GM12878 (cell line): ENCODE measurements around the gene SF3A1. TPM values are rescaled to one million over a fixed set of nuclear protein-coding genes. Genes with fewer than 3 reads are reported as not detected.

Source experiments
- CREM ChIP-seq: IDR thresholded peaks from 2 replicates; pipeline ENCODE4 v1.6.1; 2014; ENCODE audit warnings: antibody characterized with exemption, low read depth
- E2F8 ChIP-seq: fragments of 450-650 bp; IDR thresholded peaks from 2 replicates; pipeline ENCODE4 v1.6.1; 2018; ENCODE audit warnings: mild to moderate bottlenecking, low read depth, moderate library complexity; ENCODE audit not compliant: partially characterized antibody
- IKZF2 ChIP-seq, 2 experiments: fragments of 450-650 bp; IDR thresholded peaks; 2 replicates each; pipeline ENCODE4 v1.6.1; 2017; ENCODE audit warnings: mild to moderate bottlenecking in 2 of 2, moderate library complexity in 2 of 2
- JUND ChIP-seq: IDR thresholded peaks from 2 replicates; pipeline ENCODE4 v1.6.1; 2012; ENCODE audit warnings: low read depth, mild to moderate bottlenecking, low read length, improper control_type of control experiment, moderate library complexity
- MEF2A ChIP-seq: IDR thresholded peaks from 2 replicates; pipeline ENCODE4 v1.6.1; 2011; ENCODE audit warnings: low read depth, mild to moderate bottlenecking, low read length, moderate library complexity; ENCODE audit not compliant: insufficient read depth
- MTA2 ChIP-seq: fragments of 450-650 bp; IDR thresholded peaks from 2 replicates; pipeline ENCODE4 v1.6.1; 2016; ENCODE audit warnings: low read depth, mild to moderate bottlenecking, moderate library complexity
- NFXL1 ChIP-seq: fragments of 450-650 bp; IDR thresholded peaks from 2 replicates; pipeline ENCODE4 v1.6.1; 2017; ENCODE audit warnings: antibody characterized with exemption, mild to moderate bottlenecking, borderline replicate concordance
- PKNOX1 ChIP-seq: fragments of 450-650 bp; IDR thresholded peaks from 2 replicates; pipeline ENCODE4 v1.6.1; 2016; ENCODE audit warnings: mild to moderate bottlenecking
- POLR2AphosphoS2 ChIP-seq: IDR thresholded peaks from 2 replicates; pipeline ENCODE4 v1.6.1; 2011; ENCODE audit warnings: low read depth, mild to moderate bottlenecking, low read length, improper control_type of control experiment, moderate library complexity
- SREBF2 ChIP-seq: IDR thresholded peaks from 2 replicates; pipeline ENCODE4 v1.6.1; 2012; ENCODE audit warnings: mild to moderate bottlenecking, low read length
- SUZ12 ChIP-seq: fragments of 200-600 bp; sonication (generic); IDR thresholded peaks from one replicate; pipeline ENCODE4 v1.6.1; 2018; ENCODE audit warnings: antibody characterized with exemption, mild to moderate bottlenecking; ENCODE audit not compliant: unreplicated experiment
- TAF1 ChIP-seq: IDR thresholded peaks from 2 replicates; pipeline ENCODE4 v1.6.1; 2011; ENCODE audit warnings: mild to moderate bottlenecking, low read depth, low read length, borderline replicate concordance
- TCF7 ChIP-seq: IDR thresholded peaks from 2 replicates; pipeline ENCODE4 v1.6.1; 2014; ENCODE audit warnings: antibody characterized with exemption, borderline replicate concordance
- ZBTB33 ChIP-seq: fragments of 450-650 bp; IDR thresholded peaks from 2 replicates; pipeline ENCODE4 v1.6.1; 2017; ENCODE audit warnings: mild to moderate bottlenecking
- ZNF217 ChIP-seq: fragments of 450-650 bp; IDR thresholded peaks from 2 replicates; pipeline ENCODE4 v1.6.1; 2017; ENCODE audit warnings: antibody characterized with exemption, mild to moderate bottlenecking
- polyA plus RNA-seq, 11 experiments: library from polyadenylated mRNA; depleted of rRNA in 4 of 11; unstranded in 6 of 11; stranded (reverse) in 5 of 11; fragments of >200 nt; fragmentation: Nextera tagmentation in 4 of 11; fragmentation: Illumina TruSeq in 1 of 11; extraction: Ambion mirVana in 4 of 11; extraction: Trizol in 1 of 11; gene quantifications; 1 replicate in 1 of 11; 2 replicates in 10 of 11; pipeline versions ENCODE4 v1.2.1 to v1.2.3, GENCODE V29; 2011 to 2016; ENCODE audit warnings: inconsistent platforms in 2 of 11, missing spikeins in 2 of 11, low read depth in 1 of 11
- total RNA-seq, 4 experiments: library from RNA; depleted of rRNA in 3 of 4; stranded (reverse); fragments of >200 nt in 3 of 4; fragmentation: Illumina TruSeq in 1 of 4; extraction: Trizol in 1 of 4; gene quantifications; 2 replicates each; pipeline versions ENCODE4 v1.2.1 to v1.2.3, GENCODE V29; 2013 to 2021
- TF ChIP-seq, protein P1 (sequence below): fragments of 450-650 bp; IDR thresholded peaks from 2 replicates; pipeline ENCODE4 v1.6.1; 2014; ENCODE audit warnings: mild to moderate bottlenecking
- TF ChIP-seq, protein P2 (sequence below): IDR thresholded peaks from 2 replicates; pipeline ENCODE4 v1.6.1; 2012; ENCODE audit warnings: mild to moderate bottlenecking, low read depth, low read length
- TF ChIP-seq, protein P3 (sequence below): IDR thresholded peaks from 2 replicates; pipeline ENCODE4 v1.6.1; 2011; ENCODE audit warnings: low read depth, low read length, improper control_type of control experiment, borderline replicate concordance

The SF3A1 gene
- total and polyA plus RNA-seq, 10 of the 15 experiments (the other 5 are each of a cell fraction or from before 2014, with no cell fraction given), result 10.4 to 239 (median 46.0) TPM

- TF ChIP-seq IKZF2 (IDR thresholded peaks at IDR 0.05), result 0 out of 4 replicates have a peak, but pooled peaks have one; percentile 19 to 29
- no peak for TF ChIP-seq POLR2AphosphoS2
- TF ChIP-seq MEF2A, result no peak
- no peak for TF ChIP-seq CREM
- TF ChIP-seq MTA2, result no peak
- TF ChIP-seq, protein P1, sequence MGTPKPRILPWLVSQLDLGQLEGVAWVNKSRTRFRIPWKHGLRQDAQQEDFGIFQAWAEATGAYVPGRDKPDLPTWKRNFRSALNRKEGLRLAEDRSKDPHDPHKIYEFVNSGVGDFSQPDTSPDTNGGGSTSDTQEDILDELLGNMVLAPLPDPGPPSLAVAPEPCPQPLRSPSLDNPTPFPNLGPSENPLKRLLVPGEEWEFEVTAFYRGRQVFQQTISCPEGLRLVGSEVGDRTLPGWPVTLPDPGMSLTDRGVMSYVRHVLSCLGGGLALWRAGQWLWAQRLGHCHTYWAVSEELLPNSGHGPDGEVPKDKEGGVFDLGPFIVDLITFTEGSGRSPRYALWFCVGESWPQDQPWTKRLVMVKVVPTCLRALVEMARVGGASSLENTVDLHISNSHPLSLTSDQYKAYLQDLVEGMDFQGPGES, result no peak
- no peak for TF ChIP-seq PKNOX1
- TF ChIP-seq, protein P2, sequence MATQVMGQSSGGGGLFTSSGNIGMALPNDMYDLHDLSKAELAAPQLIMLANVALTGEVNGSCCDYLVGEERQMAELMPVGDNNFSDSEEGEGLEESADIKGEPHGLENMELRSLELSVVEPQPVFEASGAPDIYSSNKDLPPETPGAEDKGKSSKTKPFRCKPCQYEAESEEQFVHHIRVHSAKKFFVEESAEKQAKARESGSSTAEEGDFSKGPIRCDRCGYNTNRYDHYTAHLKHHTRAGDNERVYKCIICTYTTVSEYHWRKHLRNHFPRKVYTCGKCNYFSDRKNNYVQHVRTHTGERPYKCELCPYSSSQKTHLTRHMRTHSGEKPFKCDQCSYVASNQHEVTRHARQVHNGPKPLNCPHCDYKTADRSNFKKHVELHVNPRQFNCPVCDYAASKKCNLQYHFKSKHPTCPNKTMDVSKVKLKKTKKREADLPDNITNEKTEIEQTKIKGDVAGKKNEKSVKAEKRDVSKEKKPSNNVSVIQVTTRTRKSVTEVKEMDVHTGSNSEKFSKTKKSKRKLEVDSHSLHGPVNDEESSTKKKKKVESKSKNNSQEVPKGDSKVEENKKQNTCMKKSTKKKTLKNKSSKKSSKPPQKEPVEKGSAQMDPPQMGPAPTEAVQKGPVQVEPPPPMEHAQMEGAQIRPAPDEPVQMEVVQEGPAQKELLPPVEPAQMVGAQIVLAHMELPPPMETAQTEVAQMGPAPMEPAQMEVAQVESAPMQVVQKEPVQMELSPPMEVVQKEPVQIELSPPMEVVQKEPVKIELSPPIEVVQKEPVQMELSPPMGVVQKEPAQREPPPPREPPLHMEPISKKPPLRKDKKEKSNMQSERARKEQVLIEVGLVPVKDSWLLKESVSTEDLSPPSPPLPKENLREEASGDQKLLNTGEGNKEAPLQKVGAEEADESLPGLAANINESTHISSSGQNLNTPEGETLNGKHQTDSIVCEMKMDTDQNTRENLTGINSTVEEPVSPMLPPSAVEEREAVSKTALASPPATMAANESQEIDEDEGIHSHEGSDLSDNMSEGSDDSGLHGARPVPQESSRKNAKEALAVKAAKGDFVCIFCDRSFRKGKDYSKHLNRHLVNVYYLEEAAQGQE, result no peak
- TF ChIP-seq JUND, result no peak
- TF ChIP-seq ZNF217, result no peak
- no peak for TF ChIP-seq TAF1
- no peak for TF ChIP-seq ZBTB33
- no peak for TF ChIP-seq SUZ12
- TF ChIP-seq, protein P3, sequence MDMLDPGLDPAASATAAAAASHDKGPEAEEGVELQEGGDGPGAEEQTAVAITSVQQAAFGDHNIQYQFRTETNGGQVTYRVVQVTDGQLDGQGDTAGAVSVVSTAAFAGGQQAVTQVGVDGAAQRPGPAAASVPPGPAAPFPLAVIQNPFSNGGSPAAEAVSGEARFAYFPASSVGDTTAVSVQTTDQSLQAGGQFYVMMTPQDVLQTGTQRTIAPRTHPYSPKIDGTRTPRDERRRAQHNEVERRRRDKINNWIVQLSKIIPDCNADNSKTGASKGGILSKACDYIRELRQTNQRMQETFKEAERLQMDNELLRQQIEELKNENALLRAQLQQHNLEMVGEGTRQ, result peak; percentile 5; the same call in 1 of the 2 replicates
- no peak for TF ChIP-seq NFXL1
- TF ChIP-seq SREBF2, result no peak
- no peak for TF ChIP-seq E2F8
- TF ChIP-seq TCF7, result no peak
Measured at GRCh38 chr22:30390974-30391691, 34.4 kb upstream of the SF3A1 start (continued).
